Keratinocyte (primary cell): ENCODE data around the gene MAP1S. TPM values are rescaled to one million over a fixed set of nuclear protein-coding genes. Genes with fewer than 3 reads are reported as not detected.

Source experiments
- DNase-seq: peaks from one replicate; pipeline ENCODE4 v3.0.0-alpha.2; 2011; ENCODE audit warnings: low read depth, missing footprints, low spot score
- FAIRE-seq: peaks from 2 replicates; lab custom pipeline; 2011; peaks lifted over from hg19 to GRCh38; lab: Jason Lieb, UNC
- H2AFZ ChIP-seq: 2 replicates; pipeline ENCODE4 v1.6.0; 2012; ENCODE audit warnings: low read length, control low read depth, inconsistent platforms; ENCODE audit not compliant: control insufficient read depth
- H3K27ac ChIP-seq: 2 replicates; pipeline ENCODE4 v1.5.1; 2011; ENCODE audit warnings: low read length; ENCODE audit not compliant: control insufficient read depth, insufficient read depth
- H3K27me3 ChIP-seq: 3 replicates; pipeline ENCODE4 v1.6.0; 2011; ENCODE audit warnings: low read length; ENCODE audit not compliant: control insufficient read depth, insufficient read depth; ENCODE audit errors: extremely low read depth
- H3K36me3 ChIP-seq, 2 experiments: 2 replicates in 1 of 2; 3 replicates in 1 of 2; pipeline ENCODE4 v1.5.1; 2011; ENCODE audit warnings: low read length in 2 of 2, mild to moderate bottlenecking in 1 of 2; ENCODE audit not compliant: control insufficient read depth in 2 of 2, insufficient read depth in 2 of 2; ENCODE audit errors: extremely low read depth in 1 of 2
- H3K4me1 ChIP-seq: 3 replicates; pipeline ENCODE4 v1.5.1; 2011; ENCODE audit warnings: low read length; ENCODE audit not compliant: control insufficient read depth, insufficient read depth; ENCODE audit errors: extremely low read depth
- H3K4me2 ChIP-seq: 3 replicates; pipeline ENCODE4 v1.6.0; 2011; ENCODE audit warnings: low read depth, low read length; ENCODE audit not compliant: control insufficient read depth, insufficient read depth; ENCODE audit errors: extremely low read depth
- H3K4me3 ChIP-seq, 3 experiments: fragments of 200-600 bp in 1 of 3; sonication (generic) in 1 of 3; 2 replicates in 2 of 3; 3 replicates in 1 of 3; pipeline ENCODE4 v1.5.1; 2011 to 2016; ENCODE audit warnings: low read length in 3 of 3, mild to moderate bottlenecking in 3 of 3, control low read depth in 2 of 3, inconsistent platforms in 1 of 3, low read depth in 1 of 3, mixed read lengths in 1 of 3, mixed run types in 1 of 3, moderate library complexity in 1 of 3; ENCODE audit not compliant: control insufficient read depth in 2 of 3, insufficient read depth in 2 of 3; ENCODE audit errors: extremely low read depth in 1 of 3
- H3K79me2 ChIP-seq: 2 replicates; pipeline ENCODE4 v1.6.0; 2012; ENCODE audit warnings: low read length; ENCODE audit not compliant: control insufficient read depth, insufficient read depth
- H3K9ac ChIP-seq: 3 replicates; pipeline ENCODE4 v1.6.0; 2011; ENCODE audit warnings: low read length; ENCODE audit not compliant: control insufficient read depth, insufficient read depth; ENCODE audit errors: extremely low read depth
- H3K9me1 ChIP-seq: 3 replicates; pipeline ENCODE4 v1.6.0; 2011; ENCODE audit warnings: low read length; ENCODE audit not compliant: control insufficient read depth, insufficient read depth; ENCODE audit errors: extremely low read depth
- H3K9me3 ChIP-seq: 2 replicates; pipeline ENCODE4 v1.5.1; 2012; ENCODE audit warnings: low read depth, low read length; ENCODE audit not compliant: control insufficient read depth
- H4K20me1 ChIP-seq: 3 replicates; pipeline ENCODE4 v1.6.0; 2011; ENCODE audit warnings: low read length; ENCODE audit not compliant: control insufficient read depth, insufficient read depth; ENCODE audit errors: extremely low read depth
- CTCF ChIP-seq, 3 experiments: IDR thresholded peaks in 1 of 3; conservative IDR thresholded peaks in 1 of 3; optimal IDR thresholded peaks in 1 of 3; 2 replicates in 2 of 3; 3 replicates in 1 of 3; pipeline versions ENCODE3 to v1.5.1; 2011; ENCODE audit warnings: low read length in 3 of 3, mild to moderate bottlenecking in 3 of 3, moderate library complexity in 2 of 3, control low read depth in 1 of 3, inconsistent platforms in 1 of 3; ENCODE audit not compliant: insufficient read depth in 2 of 3; ENCODE audit errors: extremely low read depth in 1 of 3
- EZH2 ChIP-seq: IDR thresholded peaks from one replicate; pipeline ENCODE4 v1.6.1; 2012; ENCODE audit warnings: inconsistent platforms, mild to moderate bottlenecking, low read length, moderate library complexity
- dilution Hi-C: fragments of 300-500 bp; cut with MboI; formaldehyde crosslinking; loops from one replicate; pipeline ENCODE4 v1.7.0; 2020; ENCODE audit warnings: low sequenced_read_pairs; ENCODE audit not compliant: extremely low pct_ligation_motif_present
- polyA plus RNA-seq, 5 experiments: library from polyadenylated mRNA; depleted of rRNA in 3 of 5; stranded (reverse) in 3 of 5; stranded (forward) in 1 of 5; unstranded in 1 of 5; fragments of >200 nt; gene quantifications; 1 replicate in 1 of 5; 2 replicates in 3 of 5; 3 replicates in 1 of 5; pipeline versions ENCODE4 v1.2.1 to v1.2.3, GENCODE V29; 2011 to 2012; ENCODE audit warnings: missing spikeins in 2 of 5, low read depth in 1 of 5, low replicate concordance in 1 of 5

The MAP1S gene
- polyA plus RNA-seq, 1 donor (not counting 4 experiments of a cell fraction or from before 2014, with no cell fraction given), result 3.7 TPM

- H2AFZ ChIP-seq, result no peak overlapping the region
- H3K9ac ChIP-seq, result no peak overlapping the region
- dilution Hi-C loops, result no loop called here
- H3K27me3 ChIP-seq, result no peaks in the 10 kb centered on the region
- peaks cover 20% of the 10 kb centered on the region for H4K20me1 ChIP-seq
- H3K4me3 ChIP-seq, result no peak overlapping the region
- H3K9me1 ChIP-seq, result peaks cover 5% of the 10 kb centered on the region
- H3K79me2 ChIP-seq, result peaks cover 7% of the 10 kb centered on the region
- H3K4me2 ChIP-seq, result no peak overlapping the region
- FAIRE-seq, result no peak
- no peaks in the 10 kb centered on the region for H3K9me3 ChIP-seq
- peaks cover 22% of the 10 kb centered on the region for H3K4me1 ChIP-seq
- no peak overlapping the region for H3K27ac ChIP-seq
- H3K36me3 ChIP-seq, result peaks cover 1 to 4% of the 10 kb centered on the region in 2 experiments
- TF ChIP-seq EZH2, result no peak
- TF ChIP-seq CTCF (optimal IDR thresholded peaks at IDR 0.05 in 1 of 3, IDR thresholded peaks at IDR 0.05 in 1 of 3, conservative IDR thresholded peaks at IDR 0.05 in 1 of 3; ENCODE audit: extremely low read depth in 1 of 3, insufficient read depth in 2 of 3, low read length in 3 of 3), result no peak
- DNase-seq, result no peak
Measured at GRCh38 chr19:17718550-17718946, 732 bp upstream of the MAP1S start.

GRCh38 chr19:17719730-17720400, 585 bp downstream of the MAP1S start:
- FAIRE-seq (no peak), DNase-seq (no peak)
- Histone ChIP-seq H3K27ac (no peak overlapping the region), H3K27me3 (no peaks in the 10 kb centered on the region), H3K4me2 (peak overlapping the region; percentile 78), H2AFZ (peak overlapping the region; percentile 9), H3K36me3 (peaks cover 3 to 12% of the 10 kb centered on the region in 2 experiments), H3K9me3 (no peaks in the 10 kb centered on the region), H3K79me2 (peaks cover 7% of the 10 kb centered on the region), H3K9me1 (peaks cover 5% of the 10 kb centered on the region), H3K4me3 (peak overlapping the region; percentile 75 to 90 (median 78)), H3K4me1 (peaks cover 22% of the 10 kb centered on the region), H4K20me1 (peaks cover 20% of the 10 kb centered on the region), H3K9ac (peak overlapping the region; percentile 75)
- TF ChIP-seq CTCF (optimal IDR thresholded peaks at IDR 0.05 in 1 of 3, IDR thresholded peaks at IDR 0.05 in 1 of 3, conservative IDR thresholded peaks at IDR 0.05 in 1 of 3; ENCODE audit: extremely low read depth in 1 of 3, insufficient read depth in 2 of 3, low read length in 3 of 3), result no peak
- no peak for TF ChIP-seq EZH2
- dilution Hi-C loops, result no loop called here
